Measurements from ENCODE around the gene TCERG1L.

- no peak for TF ChIP-seq CTCF (IDR thresholded peaks at IDR 0.05)
- no peak for TF ChIP-seq POLR2A (IDR thresholded peaks at IDR 0.05)
Measured at GRCh38 chr10:131157899-131158298, 153.6 kb downstream of the TCERG1L start.

All from tibial nerve (tissue), 3 donors.